Renal pelvis (tissue), 4 donors: ENCODE data around the gene SPRING1. TPM values are rescaled to one million over a fixed set of nuclear protein-coding genes. Genes with fewer than 3 reads are reported as not detected.
"Not testable (repeated sequence)": the region's sequence is repeated elsewhere in the genome, so short reads cannot be mapped to it uniquely, and the experiment has no call there.

Experiments used
- DNase-seq: peaks from one replicate; pipeline ENCODE4 v3.0.0-alpha.2; 2013
- polyA plus RNA-seq, 3 donors: library from polyadenylated mRNA; unstranded; fragments of 120-200 nt; gene quantifications; one replicate each; pipeline ENCODE4 v1.2.1, GENCODE V29; 2013; ENCODE audit not compliant: insufficient read length in 3 of 3

The SPRING1 gene
- polyA plus RNA-seq, 3 donors: 31.8 to 39.0 (median 33.5) TPM

DNA sequence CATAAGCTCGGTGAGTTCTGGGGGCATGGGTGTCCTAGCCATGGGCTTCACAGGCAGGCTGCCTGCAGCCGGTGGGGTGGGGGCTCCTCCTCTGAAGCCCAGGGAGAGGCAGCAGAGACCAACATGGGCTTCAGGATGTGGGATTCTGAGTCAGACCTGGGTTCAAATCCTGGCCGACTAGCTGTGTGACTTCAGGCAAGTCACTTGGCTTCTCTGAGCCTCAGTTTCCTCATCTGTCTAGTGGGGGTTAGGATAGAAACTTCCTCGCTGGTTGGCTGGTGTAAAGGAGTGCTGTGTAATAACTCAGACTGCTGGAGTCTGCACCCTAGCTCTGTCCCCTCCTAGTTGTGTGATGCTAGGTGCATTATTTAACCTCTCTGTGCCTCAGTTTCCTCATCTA is 12.4 kb upstream of the SPRING1 start:
- DNase-seq: no peak

DNA sequence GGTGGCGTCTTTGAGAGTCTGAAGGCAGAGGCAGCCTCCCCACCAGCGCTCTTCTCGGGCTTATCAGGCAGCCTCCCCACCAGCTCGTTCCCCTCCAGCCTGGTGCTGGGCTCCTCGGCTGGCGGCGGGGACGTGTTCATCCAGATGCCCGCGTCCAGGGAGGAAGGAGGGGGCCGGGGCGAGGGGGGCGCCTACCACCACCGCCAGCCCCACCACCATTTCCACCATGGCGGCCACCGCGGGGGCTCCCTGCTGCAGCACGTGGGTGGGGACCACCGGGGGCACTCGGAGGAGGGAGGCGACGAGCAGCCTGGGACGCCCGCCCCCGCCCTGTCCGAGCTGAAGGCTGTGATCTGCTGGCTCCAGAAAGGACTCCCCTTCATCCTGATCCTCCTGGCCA is 12.0 kb upstream of the SPRING1 start:
- DNase-seq: no peak

DNA sequence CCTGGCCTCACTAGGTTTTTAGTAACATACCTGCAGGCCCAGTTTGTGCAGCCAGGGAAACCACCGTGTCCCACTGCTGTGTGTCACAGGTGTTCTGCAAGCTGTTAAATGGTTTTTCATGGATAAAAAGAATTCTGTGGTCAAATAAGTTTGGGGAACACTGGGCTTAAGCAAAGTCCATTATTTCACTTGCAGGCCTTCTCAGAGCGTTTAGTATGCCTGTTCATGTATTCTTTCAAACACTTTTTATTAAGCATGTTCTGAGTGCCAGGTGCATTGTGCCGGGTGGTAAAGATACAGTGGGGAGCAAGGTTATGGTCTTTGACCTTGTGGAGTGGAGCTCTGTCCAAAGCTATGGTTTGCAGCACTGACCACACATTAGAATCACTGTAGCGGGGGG is 7.7 kb upstream of the SPRING1 start:
- DNase-seq: no peak

DNA sequence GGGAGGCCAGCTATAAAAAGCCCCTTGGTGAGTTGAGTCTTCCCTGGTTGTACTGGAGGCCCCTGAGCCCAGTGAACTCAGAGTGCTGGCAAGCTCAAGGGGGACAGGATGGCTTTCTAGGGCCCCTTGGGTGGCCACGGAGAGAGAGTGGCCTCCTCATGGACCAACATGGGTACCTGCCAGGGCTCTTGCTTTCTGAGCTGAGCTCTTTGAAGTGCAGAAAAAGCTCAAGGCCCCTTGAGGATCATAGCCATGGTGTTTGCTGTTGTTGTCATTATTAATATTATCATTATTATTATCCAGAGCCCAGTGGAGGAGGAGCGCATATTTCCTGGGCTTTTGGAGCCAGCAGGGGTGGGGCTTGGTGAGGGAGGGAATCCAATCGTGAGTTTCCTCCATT is 6.9 kb upstream of the SPRING1 start:
- DNase-seq: no peak

DNA sequence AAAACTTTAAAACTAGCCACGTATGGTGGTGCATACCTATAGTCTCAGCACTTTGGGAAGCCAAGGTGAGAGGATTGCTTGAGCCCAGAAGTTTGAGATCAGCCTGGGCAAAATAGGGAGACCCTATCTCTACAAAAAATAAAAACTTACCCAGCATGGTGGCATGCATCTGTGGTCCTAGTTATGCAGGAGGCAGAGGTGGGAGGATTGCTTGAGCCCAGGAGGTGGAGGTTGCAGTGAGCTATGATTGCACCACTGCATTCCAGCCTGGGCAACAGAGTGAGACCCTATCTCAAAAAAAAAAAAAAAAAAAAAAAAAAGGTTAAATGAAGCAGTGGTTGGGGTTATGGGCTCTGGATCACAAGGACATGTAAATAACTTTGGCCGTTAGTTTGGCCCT is 4.9 kb upstream of the SPRING1 start:
- DNase-seq: not testable (repeated sequence)

DNA sequence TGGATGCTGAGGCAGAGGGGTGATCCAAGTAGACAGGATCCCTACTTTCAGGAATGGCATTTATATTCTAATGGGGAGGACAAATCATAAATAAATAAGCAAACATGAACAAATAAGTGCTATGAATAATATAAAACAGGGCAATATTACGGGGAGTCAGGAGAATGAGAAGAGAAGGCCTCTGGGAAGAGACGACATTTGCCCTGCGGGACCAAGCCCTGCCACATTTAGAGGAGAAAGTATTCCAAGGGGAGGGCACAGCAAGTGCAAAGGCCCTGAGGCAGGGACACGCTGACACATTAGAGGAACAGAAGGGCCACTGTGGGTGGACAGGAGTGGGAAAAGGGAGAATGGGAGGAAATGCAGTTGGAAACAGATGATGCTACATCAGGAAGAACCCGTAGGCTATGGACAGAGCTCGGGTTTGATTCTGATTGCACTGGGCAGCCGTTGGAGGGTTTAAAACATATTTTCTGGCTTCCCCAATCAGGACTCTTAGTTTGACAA is 1.6 kb upstream of the SPRING1 start:
- DNase-seq: no peak

DNA sequence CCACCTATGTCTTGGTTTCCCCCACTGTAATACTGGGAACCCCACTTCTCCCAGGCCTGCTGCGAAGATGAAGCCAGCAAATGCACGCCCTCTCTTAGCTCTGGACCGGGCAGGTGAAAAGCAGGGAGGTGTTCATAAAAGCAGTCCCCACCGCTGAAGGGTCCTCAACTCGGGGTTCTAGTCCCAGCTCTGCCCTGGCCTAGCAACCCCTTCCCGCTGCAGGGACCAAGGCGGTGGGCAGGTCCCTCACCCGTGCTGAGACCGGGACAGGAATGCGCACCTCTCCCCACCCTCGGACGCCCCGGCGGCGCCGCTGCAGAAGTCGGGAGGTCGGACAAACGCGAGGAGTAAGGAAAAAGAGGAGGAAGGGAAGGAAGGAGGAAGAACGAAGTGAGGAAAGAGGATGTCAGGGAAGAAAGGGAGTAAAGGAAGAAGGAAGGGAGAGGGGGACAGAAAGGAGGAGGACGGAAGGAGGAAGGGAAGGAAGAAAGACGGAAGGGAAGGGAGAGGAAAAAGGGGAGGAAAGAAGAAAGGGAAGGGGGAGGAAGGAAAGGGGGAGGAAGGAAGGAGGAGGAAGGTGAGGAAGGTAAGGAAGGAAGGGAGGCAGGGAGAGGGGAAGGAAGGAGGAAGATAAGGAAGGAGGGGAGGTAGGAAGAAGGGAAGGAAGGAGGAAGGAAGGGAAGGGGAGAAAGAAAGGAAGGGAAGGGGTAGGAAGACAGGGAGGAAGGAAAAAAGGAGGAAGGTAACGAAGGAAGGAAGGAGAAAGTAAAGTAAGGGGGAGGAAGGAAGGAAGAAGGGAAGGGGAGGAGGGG is 701 bp downstream of the SPRING1 start:
- no peak for DNase-seq

DNA sequence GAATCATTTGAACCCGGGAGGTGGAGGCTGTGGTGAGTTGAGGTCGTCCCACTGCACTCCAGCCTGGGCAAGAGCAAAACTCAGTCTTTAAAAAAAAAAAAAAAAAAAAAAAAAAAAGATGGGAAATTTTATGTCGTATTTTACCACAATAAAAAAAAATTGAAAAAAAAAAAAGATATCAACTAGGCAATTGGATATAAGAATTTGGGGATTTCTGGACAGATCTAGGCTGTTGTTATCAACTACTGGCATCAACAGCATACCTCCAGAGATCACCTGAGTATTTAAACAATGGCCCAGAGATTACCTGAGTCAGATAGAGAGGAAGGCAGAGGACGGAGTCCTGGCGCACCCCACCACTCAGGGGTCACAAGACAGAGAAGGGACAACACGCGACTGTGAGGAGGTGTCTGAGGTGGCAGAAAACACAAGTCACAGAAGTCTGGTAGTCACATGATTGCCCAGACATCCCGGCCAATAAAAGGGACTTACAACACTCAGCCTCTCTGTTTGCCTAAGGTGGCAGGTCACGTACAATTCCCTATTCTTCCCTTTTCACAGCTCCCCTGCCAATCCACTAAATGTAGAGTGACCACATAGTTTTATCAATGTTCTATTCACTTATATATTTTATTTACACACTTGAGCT is 1.8 kb downstream of the SPRING1 start:
- no peak for DNase-seq

DNA sequence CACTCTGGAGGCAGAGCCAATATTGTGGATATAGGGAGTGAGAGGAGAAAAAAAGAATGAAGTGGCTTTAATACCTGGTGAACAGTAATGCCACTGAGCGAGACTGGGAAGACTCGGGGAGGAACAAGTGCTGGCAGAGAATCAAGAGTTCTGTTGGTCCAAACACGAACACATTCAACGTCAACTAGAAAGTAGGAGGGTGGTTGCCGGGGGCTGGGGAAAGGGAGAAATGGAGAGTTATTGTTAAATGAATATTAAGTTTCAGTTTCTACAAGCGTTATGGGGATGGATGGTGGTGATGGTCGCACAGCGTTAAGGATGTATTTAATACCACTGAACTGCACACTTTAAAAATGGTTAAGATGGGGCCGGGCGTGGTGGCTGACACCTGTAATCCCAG is 2.8 kb downstream of the SPRING1 start:
- DNase-seq: no peak

DNA sequence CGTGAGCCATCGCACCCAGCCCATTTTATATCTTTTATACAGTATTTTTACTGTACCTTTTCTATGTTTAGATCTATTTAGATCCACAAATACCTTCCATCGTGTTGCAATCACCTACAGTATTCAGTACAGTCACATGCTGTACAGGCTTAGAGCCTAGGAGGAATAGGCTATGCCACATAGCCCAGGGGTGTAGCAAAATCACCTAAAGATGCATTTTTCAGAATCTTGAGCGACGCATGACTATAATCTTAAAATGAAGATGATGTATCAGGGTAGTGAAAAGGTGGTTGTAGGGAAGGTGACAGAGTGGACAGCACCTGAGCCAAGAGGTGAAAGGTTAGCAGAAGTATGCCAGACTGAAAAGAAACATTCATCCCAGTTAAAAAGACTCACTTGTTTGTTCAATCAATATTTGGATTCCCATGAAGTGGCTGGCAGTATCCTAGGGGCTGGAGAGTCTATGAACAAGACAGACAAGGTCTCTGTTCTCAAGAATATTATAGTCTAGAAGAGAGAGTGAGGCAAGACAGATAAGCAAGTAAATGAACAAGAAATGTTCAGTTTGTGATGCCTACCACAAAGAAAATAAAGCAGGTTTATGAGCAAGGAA is 3.6 kb downstream of the SPRING1 start:
- DNase-seq: no peak

DNA sequence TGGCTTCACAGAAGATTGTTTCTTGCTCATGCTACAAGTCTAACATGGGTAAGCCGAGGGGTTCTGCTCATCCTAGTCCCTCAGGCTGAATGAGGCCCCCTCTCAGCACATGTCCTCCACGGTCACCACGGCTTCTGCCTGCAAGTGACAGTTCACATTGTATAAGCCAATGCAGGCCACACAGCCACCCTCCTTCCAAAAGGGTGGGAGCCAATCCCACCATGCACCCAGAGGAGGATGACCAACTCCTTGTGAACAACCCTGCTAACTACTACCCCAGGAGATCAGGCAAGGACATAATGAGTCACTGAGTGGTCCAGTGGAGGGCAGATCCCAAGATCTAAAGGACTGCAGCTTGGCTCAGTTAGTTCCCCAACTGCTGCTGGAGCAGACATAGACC is 6.1 kb downstream of the SPRING1 start:
- no peak for DNase-seq

DNA sequence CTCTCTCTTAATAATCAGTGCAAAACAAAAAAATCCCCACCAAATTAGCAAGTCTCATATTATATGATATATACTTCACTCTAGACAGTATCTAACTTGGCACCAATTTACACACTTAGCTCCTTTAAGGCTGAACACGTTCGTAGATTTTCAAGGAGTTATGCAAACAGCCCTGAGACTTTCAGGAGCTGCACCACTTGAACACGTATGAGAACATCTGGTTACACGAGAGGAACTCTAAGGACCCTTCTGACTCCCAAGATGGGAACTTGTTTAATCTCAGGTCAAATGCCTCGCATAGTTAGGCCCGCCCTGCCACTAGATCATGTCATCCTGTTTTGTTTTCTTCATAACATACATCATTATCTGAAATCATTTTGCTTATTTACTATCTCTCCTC is 10.0 kb downstream of the SPRING1 start:
- DNase-seq: no peak

DNA sequence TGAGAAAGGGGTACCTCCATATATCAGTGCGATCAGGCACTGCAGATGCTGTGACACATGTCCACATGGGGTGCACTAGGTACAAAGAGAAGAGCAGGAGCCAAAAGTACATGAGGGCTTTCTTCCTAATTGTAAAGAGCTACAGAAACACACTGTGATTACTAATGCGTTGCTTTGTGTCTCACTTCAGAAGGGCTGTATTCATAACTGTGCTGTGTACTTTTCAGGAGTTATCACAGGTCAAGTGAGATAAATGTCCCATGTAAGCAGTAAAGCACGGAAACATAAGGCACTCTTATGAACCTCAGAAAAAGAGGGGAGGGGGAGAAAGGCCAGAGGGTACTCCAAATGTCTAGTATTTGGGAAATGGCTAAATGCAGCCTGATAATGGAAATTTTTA is 10.6 kb downstream of the SPRING1 start:
- DNase-seq: no peak

DNA sequence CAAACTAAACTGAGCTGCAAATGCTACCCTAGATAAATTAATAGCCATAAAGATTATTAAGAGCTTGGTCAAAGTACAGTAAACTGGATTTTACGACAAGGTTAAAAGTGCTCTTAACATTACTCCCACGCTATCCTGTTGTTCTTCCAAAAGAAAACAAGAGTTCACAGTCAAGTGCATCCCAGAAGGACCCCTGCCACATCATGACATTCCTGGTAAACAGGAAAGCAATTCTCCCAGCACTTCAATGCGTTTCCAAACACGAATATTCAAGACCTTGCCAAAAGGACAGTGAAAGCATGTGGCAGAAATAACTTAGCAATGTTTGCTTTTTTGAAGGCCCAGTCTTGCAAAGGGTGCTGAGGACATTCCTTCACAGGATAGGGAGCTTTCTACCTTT is 11.2 kb downstream of the SPRING1 start:
- peak; percentile 64 for DNase-seq

DNA sequence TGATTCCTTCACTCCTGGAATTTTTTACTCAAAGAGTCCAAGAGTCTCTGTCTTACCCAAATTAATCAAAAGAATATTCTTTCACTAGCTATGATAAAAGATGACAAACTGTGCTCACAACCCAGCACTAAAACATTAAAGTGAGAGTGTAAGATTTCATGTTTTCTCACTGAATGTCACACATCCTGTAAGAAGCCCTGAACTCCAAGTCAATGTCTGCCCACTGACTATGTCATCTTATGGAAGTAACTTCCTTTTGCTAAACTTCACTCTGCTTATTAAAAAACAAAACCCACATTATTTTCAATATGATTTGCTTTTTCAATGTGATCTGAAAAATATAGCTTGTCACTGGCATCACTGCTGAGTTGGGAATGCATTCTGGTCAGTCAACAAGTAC is 15.6 kb downstream of the SPRING1 start:
- no peak for DNase-seq

DNA sequence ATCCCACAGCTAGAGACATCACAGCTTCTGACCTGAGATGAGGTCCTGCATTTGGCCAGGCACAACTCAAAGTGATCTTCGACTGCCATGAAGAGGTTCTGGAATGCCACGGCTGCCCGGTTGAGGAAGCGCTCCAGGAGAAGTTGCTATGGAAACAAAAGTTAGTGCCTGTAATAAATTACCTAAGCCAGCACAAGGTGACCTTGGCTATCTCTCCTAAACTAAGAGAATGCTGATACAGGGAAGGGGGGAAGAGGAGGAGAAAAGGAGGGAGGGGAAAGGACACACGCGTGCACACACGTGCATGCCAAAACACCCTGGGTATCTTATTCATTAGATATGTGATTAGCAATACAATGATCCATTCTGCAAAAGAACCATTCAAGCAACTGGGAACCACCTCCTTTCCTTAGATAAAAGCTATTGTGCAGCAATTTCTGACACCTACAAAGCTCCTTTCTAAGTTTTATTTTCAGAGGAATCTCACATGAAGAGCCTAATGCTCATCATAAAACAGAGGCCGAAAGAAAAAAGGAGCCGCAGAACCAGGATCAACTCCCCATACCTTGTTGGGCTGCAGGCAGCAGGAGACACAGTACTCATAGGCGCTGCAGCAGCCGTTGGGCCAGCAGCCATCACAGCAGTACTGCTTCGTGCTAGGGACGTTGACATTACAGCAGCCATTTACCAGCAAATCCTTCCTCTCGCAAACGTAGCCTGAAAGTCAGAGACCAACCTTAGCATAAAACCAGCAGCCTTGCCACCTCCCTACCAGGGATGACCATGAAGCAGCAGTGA is 17.9 kb downstream of the SPRING1 start:
- DNase-seq: peak; percentile 77

DNA sequence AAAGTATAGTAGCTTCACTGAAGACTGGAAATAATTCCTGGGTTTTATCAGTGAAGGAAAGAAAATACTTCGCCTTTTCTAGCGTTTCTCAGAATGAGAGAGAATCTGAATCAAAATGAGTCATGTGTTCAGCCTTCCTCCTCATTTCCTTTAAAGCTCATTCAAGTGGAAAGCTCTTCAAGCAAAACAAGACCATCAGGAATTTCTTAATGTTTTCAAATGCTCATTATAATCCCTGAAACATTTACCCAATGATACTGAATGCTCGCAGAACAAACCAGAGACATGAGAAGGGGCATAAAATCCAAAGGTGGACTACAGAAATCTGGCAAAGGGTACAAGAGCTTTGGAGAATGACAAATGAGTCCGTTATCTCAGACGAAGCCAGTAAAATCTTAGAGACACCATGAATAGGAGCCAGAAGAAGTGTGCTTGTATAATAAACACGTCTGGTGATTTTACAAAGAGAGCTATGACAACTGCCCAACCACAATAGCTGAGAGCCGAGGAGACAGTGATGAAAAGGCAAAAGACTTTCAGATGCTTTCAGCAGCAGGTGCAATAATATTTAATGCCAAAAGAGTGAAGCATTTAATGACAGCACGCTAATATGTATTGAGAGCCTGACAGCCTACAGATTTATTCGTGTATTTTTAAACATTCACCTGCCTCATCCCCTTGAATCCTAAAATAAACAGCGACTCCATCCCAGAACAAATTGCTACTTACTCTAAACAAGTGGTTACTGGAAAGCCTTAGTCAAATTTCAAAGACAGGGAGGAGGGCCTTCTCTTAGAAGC is 19.0 kb downstream of the SPRING1 start:
- no peak for DNase-seq

DNA sequence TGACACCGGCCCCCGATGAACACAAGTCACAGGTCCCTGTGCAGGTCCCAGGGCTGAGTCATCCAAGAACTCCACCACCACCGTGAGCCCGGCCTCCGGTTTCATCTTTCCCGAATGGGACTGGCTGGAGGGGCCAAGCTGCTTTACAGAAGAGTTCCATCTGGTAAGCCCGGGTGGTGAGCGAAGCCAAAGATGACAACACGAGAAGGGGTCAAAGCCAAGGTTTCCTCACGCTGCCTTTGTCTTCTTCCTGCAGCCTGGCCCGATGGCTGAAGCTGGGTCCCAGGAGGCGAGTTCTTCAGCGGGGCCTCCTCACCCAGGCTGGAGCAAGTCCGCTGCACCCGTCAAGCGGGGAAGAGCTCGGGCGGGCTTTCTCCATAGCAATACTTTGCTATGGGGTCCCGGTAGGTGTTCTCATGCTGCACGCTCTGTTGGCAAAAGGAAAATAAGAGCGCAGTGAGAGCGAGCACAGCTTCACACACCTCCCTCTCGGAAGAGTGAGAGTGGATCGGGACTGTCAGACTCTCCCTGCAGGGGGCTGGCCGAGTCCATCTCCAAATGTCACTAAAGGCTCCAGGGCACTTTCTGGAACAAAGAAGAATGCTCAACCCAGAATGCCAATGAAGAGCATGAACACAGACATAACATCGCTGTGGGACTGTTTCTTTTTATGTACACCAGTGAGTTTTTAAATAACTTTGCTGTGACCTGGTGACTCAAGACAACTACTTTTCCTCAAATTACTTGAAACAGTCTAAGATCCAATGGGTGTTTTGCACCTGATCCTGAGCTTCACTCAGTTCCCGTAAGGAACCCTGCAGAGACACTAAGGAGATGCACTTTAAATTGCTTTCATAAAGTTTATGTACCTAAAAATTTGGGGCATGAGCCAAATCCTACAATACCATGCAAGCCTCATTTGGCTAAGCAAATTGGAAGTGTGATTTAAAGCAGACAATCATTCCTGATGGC is 20.1 kb downstream of the SPRING1 start:
- DNase-seq: no peak

DNA sequence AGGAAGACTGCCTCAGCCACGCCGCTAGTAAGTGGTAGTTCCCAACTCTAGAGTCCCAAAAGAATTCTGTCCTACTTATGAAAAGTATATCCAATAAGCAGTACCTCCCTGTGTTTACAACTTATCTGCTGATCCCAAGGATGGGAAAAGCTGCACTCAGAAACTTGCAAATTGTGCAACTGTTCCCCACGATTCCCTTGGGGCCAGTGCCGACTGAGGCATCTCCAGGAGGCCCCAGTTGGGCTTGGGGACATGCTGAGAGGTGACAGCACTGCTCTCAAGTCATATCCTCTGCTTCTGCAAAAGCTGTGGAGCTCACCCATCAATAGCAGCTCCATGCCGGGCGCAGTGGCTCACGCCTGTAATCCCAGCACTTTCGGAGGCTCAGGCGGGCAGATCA is 23.7 kb downstream of the SPRING1 start:
- DNase-seq: no peak

DNA sequence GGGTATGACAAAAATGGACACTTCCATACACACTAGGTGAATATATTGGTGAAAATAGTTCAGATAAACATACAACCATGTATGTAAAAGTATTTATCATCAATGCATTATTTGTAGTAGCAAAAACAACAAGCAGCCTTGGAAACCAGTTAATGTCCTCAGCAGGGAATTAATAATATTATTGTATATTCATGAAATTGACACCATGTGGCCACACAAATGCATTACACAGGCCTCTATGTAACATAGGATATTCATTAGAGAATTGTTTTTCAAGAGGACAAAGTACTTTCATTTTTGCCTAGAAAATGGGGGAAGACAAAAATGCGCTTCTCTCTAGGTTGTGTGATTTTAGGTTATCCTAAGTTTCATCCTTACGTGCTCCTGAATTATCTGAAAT is 24.3 kb downstream of the SPRING1 start:
- DNase-seq: no peak
